ENCODE data around the gene MAD2L2.

Gene MAD2L2

GRCh38 chr1:11725616-11726015 lies 44.7 kb upstream of the MAD2L2 start:
- H3K4me3 ChIP-seq (ENCODE audit: low read depth, low read length): no peak overlapping the region
- TF ChIP-seq CTCF (IDR thresholded peaks at IDR 0.05; ENCODE audit: insufficient read depth, low read depth, low read length, missing control alignments): no peak
- DNase-seq (ENCODE audit: low read depth): no peak

GRCh38 chr1:11722538-11722937 lies 41.6 kb upstream of the MAD2L2 start:
- H3K4me3 ChIP-seq (ENCODE audit: low read depth, low read length): no peak overlapping the region
- no peak for DNase-seq (ENCODE audit: low read depth)
- no peak for TF ChIP-seq CTCF (IDR thresholded peaks at IDR 0.05; ENCODE audit: insufficient read depth, low read depth, low read length, missing control alignments)

GRCh38 chr1:11721311-11721710 lies 40.4 kb upstream of the MAD2L2 start:
- H3K4me3 ChIP-seq (ENCODE audit: low read depth, low read length): no peak overlapping the region
- no peak for TF ChIP-seq CTCF (IDR thresholded peaks at IDR 0.05; ENCODE audit: insufficient read depth, low read depth, low read length, missing control alignments)
- no peak for DNase-seq (ENCODE audit: low read depth)

GRCh38 chr1:11720525-11720924 lies 39.6 kb upstream of the MAD2L2 start:
- no peak for TF ChIP-seq CTCF (IDR thresholded peaks at IDR 0.05; ENCODE audit: insufficient read depth, low read depth, low read length, missing control alignments)
- no peak overlapping the region for H3K4me3 ChIP-seq (ENCODE audit: low read depth, low read length)
- no peak for DNase-seq (ENCODE audit: low read depth)

GRCh38 chr1:11720033-11720376 lies 39.1 kb upstream of the MAD2L2 start:
- no peak for DNase-seq (ENCODE audit: low read depth)
- TF ChIP-seq CTCF (IDR thresholded peaks at IDR 0.05; ENCODE audit: insufficient read depth, low read depth, low read length, missing control alignments): no peak
- no peak overlapping the region for H3K4me3 ChIP-seq (ENCODE audit: low read depth, low read length)

- TF ChIP-seq CTCF (IDR thresholded peaks at IDR 0.05; ENCODE audit: insufficient read depth, low read depth, low read length, missing control alignments): peak; percentile 97
- DNase-seq (ENCODE audit: low read depth): peak; percentile 86
- peak overlapping the region; percentile 49 for H3K4me3 ChIP-seq (ENCODE audit: low read depth, low read length)
Measured at GRCh38 chr1:11719313-11720032, 38.5 kb upstream of the MAD2L2 start.

Measured in GM12865 (cell line).